HG02623 (cell line): ENCODE measurements around the gene IL19.

Experiments used
- ATAC-seq: cut with Tn5 transposase; IDR thresholded peaks from one replicate; pipeline ENCODE4 v1.9.1; 2021; ENCODE audit warnings: moderate library complexity; ENCODE audit not compliant: unreplicated experiment

IL19 gene

DNA sequence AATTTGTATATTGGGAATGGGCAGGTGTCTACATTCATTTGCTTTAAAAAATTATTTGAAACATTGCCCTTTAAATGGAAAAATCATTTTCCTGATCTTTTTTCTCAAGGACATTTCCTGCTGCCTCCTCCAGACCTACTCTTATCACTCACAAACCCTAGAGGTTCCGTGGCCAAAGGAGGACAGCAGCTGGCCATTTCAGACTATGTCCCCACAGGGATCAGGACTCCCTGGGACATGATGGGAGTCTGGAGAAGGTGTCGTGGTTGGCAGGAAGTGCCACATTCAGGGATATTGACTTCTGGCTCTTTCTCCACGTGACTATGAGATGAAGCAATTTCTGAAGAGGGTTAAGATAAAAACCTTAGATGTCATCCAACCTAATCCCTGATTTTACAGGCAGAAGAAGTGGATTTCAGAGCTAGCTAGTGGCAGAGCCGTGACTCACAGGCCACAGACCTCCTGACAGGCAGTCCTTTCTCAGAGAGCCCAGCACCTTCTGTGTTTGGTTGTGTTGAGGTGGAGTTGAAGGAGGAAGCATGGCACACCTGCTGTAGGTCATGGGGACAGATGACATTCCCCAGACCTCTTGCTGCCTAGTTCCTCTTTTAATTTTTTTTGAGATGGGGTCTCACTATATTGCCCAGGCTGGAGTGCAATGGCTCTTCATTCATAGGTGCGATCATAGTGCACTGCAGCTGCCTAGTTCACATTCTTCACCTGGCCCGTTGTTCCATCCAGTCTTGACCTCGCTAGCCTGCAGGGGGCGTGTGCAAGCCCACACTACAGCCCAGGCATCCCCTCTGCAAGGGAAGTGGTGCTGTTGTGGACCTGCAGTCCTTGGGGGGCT lies 27.2 kb downstream of the IL19 start:
- no peak for ATAC-seq

GRCh38 chr1:206798384-206798996 lies 27.9 kb downstream of the IL19 start:
- ATAC-seq, result no peak

- ATAC-seq, result no peak
Observed at GRCh38 chr1:206799311-206799710, 28.7 kb downstream of the IL19 start.

GRCh38 chr1:206800411-206800810 lies 29.8 kb downstream of the IL19 start:
- ATAC-seq, result no peak

DNA sequence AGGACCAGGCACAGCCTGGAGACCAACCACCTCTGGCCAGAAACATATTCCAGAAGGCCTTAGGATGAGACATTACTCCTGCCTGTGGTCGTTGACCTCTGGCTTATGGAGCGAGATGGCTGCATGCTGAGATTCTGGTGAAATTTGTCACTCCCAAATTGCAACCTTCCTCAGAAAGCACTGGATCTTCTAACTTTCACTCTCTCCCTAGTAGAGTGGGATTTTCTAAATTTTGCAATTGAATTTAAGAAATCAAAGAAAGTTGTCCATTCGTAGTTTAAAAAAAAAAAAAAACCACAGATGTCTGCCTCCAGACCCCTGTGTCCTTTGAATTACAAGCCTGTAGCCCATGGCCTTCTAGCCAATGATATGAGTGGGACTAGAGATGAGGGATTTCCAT lies 30.3 kb downstream of the IL19 start:
- ATAC-seq, result no peak

DNA sequence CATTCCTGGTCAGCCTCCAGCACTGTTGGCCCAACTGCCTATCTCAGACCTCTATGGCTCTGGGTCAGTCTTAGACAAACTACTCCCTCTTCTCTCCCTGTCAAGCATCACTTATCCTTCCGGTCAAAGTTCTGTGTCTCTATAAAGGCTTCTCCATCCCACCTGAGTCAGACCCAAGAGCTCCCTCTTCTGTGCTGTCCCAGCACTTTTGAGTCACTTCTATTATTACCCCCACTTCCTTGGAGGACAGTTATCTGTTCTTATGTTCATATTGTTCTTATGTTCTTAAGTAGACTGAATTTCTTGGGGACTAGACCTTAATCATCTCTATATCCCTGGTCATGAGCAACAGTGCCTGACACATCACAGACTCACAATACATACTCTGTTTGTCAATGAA lies 30.9 kb downstream of the IL19 start:
- ATAC-seq, result no peak

DNA sequence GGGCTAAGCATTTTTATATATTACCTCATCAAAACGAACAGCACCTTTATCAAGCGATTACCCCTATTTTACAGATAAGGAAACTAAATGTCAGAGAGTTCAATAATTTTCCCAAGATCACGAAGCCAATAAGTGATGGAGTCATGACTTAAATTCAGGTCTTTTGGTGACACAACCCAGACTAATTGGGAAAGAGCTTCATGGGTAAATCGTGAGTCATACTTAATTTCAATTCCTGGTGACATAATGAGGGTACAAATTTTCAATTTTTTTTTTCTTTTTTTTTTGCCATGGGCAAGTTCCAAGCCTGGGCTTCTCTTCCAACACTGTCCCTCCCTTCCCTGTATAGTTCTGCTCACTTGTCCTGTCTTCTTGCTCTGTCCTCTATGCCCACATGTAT lies 31.8 kb downstream of the IL19 start:
- ATAC-seq, result no peak

DNA sequence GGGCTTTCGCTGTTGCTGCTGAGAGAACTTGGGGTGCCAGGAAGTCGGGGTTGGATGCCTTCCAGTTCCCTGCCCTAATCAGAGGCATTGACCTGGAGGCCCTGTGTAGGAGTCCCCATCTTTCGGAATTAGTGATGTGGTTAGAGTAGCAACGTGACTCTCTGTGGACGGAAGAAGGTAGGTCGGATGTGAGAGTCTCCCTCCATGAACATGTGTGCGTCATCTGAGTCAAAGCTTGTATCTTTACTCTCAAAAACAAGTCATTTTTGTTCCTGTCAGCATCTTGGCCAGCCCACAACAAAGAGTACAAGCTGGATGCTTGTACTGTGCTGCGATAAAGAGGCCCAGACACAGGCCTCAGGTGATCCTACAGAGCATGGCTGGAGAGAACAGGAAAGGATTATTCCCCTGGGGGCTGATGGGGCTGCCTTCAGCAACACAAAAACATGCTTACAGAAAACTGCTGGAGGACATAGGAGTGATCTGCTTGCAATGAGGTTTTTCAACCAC lies 32.7 kb downstream of the IL19 start:
- peak; percentile 86 for ATAC-seq

- no peak for ATAC-seq
Observed at GRCh38 chr1:206804156-206804737, 33.7 kb downstream of the IL19 start.

DNA sequence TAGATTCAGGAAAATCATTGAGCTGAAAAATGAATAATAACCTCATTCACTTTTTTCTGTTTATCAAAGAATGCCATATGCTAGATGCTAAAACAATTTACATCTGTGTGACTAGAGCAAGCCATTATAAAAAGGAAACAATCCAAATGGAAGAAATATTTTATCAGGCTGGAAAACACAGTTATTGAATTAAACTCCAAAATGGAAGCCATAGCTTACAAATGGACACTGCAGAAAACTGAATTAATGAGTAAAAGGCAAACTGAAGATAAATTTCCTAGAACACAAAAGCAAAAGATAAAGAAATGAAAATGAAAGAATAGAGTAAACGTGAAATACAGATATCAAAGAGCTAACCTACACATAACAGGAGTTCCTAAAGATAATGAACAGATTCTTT lies 34.8 kb downstream of the IL19 start:
- ATAC-seq, result no peak

- ATAC-seq, result peak; percentile 45
Observed at GRCh38 chr1:206808615-206809014, 38.0 kb downstream of the IL19 start.

- no peak for ATAC-seq
Observed at GRCh38 chr1:206809504-206810084, 39.0 kb downstream of the IL19 start.

GRCh38 chr1:206812471-206812870 lies 41.9 kb downstream of the IL19 start:
- no peak for ATAC-seq

GRCh38 chr1:206814716-206815341 lies 44.3 kb downstream of the IL19 start:
- no peak for ATAC-seq

- ATAC-seq, result peak; percentile 53
Observed at GRCh38 chr1:206816390-206817287, 46.1 kb downstream of the IL19 start.

DNA sequence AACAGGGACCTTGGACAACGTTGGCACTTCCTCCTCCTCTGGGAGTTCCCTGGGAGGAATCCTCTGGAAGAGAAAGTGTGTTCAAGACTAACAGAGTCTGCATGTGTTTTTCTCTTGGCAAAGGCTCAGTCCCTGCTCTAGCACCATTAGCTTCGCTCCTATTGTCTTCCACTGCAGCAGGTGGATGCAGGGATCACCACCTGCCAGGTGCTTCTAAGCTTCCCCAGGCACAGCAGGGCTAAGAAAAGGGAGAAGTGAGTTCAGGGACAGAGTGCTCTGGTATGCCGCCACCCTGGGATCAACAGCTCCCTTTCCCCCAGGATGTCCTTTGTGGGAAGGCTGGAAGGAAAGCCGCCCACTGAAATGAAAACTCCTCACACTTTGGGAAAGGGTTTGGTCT lies 50.9 kb downstream of the IL19 start:
- ATAC-seq, result no peak

- no peak for ATAC-seq
Observed at GRCh38 chr1:206823727-206824126, 53.2 kb downstream of the IL19 start.

GRCh38 chr1:206824331-206824730 lies 53.8 kb downstream of the IL19 start:
- ATAC-seq, result no peak

DNA sequence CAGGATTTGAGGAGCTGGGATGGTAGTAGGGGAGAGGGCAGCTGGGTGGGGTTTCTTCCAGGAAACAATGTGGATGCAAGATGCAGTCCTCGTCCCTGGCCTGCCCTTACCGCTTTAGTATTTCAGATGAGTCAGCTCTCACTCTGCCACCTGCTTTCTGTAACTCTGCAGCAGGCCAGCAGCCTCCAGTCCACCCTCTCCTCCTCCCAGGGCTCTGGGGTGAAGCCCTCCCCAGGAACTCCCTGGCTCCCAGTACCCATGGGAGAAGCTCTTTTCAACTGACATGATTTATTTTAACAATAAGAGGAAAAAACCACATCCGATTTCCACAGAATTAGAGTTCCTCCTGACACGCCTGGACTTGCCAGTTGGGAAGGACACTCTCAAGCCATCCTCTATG lies 55.8 kb downstream of the IL19 start:
- no peak for ATAC-seq

DNA sequence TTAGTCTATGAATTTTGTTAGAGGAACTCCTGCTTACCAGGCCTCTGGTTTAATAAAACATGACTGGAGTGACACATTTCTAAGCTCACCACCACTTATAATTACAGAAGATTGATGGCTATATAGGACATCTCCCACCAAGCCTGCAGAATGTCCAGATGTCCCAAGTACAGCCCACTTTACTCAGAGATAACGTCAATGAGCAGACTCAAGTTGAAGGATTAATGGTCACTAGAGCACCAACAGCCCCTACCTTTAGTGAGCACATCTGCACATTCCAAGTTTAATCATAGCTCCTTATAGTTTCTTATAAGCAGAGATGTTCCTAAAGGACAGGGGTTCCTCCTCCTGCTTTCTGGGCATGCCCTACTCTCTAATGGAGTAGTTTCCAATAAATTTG lies 57.5 kb downstream of the IL19 start:
- no peak for ATAC-seq
